Breast epithelium (tissue), 4 donors: ENCODE results near the gene SPATA33. TPM values are rescaled to one million over a fixed set of nuclear protein-coding genes. Genes with fewer than 3 reads are reported as not detected.

Experiments used
- DNase-seq, 2 donors: peaks; one replicate each; pipeline ENCODE4 v3.0.0-alpha.2; 2019; ENCODE audit warnings: low spot score in 2 of 2
- H3K27ac ChIP-seq, 2 donors: fragments of 200-600 bp; sonication (generic) in 1 of 2; one replicate each; pipeline ENCODE4 v1.5.1; 2016 to 2019; ENCODE audit warnings: mild to moderate bottlenecking in 1 of 2
- H3K27me3 ChIP-seq, 2 donors: fragments of 200-600 bp; sonication (generic) in 1 of 2; one replicate each; pipeline versions ENCODE4 v1.5.1 to v1.6.0; 2017 to 2019; ENCODE audit warnings: control low read depth in 1 of 2, mild to moderate bottlenecking in 1 of 2
- H3K36me3 ChIP-seq: fragments of 200-600 bp; one replicate; pipeline ENCODE4 v1.5.1; 2019
- H3K4me1 ChIP-seq, 2 donors: fragments of 200-600 bp; sonication (generic); one replicate each; pipeline ENCODE4 v1.5.1; 2016 to 2019; ENCODE audit warnings: control low read depth in 1 of 2
- H3K4me3 ChIP-seq, 3 donors: fragments of 200-600 bp; sonication (generic); 1 replicate in 2 of 3; 2 replicates in 1 of 3; pipeline ENCODE4 v1.5.1; 2016 to 2019; ENCODE audit warnings: mild to moderate bottlenecking in 3 of 3, moderate library complexity in 2 of 3
- H3K9me3 ChIP-seq, 2 donors: fragments of 200-600 bp; sonication (generic) in 1 of 2; one replicate each; pipeline ENCODE4 v1.5.1; 2016 to 2019; ENCODE audit warnings: control low read depth in 1 of 2
- POLR2A ChIP-seq: fragments of 450-650 bp; IDR thresholded peaks from one replicate; pipeline ENCODE4 v1.6.1; 2016; ENCODE audit warnings: antibody characterized with exemption, mild to moderate bottlenecking, moderate library complexity
- POLR2AphosphoS5 ChIP-seq, 3 donors: sonication (generic); formaldehyde crosslinking; IDR thresholded peaks; one replicate each; pipeline ENCODE4 v1.6.1; 2017; ENCODE audit warnings: antibody characterized with exemption in 3 of 3
- intact Hi-C: fragments of 100-400 bp; cut with DNase I; formaldehyde crosslinking; loops from one replicate; pipeline ENCODE4 v1.15.1; 2023; ENCODE audit warnings: low total_unique reads
- total RNA-seq, 3 donors: library from RNA; depleted of rRNA; stranded (reverse); fragments of >200 nt; gene quantifications; one replicate each; pipeline ENCODE4 v1.1.0, GENCODE V29; 2016
- TF ChIP-seq, protein P1 (sequence below), 3 donors: fragments of 450-650 bp; IDR thresholded peaks; one replicate each; pipeline ENCODE4 v1.5.1; 2016 to 2017; ENCODE audit warnings: antibody characterized with exemption in 3 of 3, mild to moderate bottlenecking in 3 of 3, moderate library complexity in 3 of 3

Gene SPATA33
- 1 to 10 TPM; 3.8 to 7.2 (median 5.9) TPM for total RNA-seq

DNA sequence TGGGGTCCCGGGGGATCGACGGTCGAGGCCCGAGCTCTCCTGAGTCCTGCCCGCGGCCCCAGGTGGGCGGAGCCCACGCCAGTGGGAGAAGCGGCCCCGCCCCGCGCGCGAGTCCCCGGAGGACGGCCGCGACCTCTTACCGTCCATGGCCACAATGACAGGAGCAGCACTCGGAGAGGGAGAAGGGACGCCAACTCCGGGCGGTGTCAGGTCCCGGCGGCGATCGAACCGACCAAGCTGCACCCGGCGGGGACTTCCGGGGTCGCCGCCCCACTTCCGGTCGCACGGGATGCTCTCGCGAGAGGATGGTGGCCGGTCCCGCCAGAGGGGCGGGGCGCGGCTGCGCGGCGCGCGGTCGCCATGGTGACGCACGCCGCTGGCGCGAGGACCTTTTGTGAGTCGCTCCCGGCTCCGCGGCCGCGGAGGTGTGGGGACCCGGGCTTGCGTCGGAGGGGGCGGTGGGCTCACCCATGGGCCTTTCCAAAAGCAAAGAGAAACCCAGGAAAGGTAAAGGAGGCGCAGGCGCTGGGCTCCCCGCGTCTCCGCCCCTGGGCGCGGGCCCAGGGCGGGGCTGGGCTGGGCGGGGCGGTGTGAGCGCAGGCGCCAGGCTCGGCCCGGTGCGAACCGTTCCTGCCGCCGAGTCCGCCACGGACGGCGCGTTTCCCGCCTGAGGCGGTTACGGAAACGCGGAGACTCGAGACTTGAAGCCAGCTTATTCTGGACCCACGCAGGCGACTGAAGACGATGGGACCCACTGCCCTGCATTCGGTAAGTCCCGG is at the start of gene SPATA33, which contains the start of gene CHMP1A:
TSS of gene SPATA33 (plus strand) at position 395 of the 779 bp plus-strand sequence. CDS start at position 471, 76 bp downstream.
TSS of gene CHMP1A (minus strand) at position 267 of the 779 bp plus-strand sequence. CDS start at position 147, 120 bp downstream.
- intact Hi-C loops: no loop called here
- Histone ChIP-seq H3K27me3 (no peaks in the 10 kb centered on the region), H3K36me3 (no peaks in the 10 kb centered on the region), H3K27ac (peak within 1 kb of the TSS; percentile 83), H3K4me1 (peaks cover 2 to 10% of the 10 kb centered on the region in 2 donors), H3K4me3 (peak within 1 kb of the TSS; percentile 95 to 100 (median 97)), H3K9me3 (no peaks in the 10 kb centered on the region)
- TF ChIP-seq POLR2A: peak; percentile 40
- TF ChIP-seq POLR2AphosphoS5 (IDR thresholded peaks at IDR 0.05): peak; percentile 88 to 90 (median 89)
- TF ChIP-seq, protein P1, sequence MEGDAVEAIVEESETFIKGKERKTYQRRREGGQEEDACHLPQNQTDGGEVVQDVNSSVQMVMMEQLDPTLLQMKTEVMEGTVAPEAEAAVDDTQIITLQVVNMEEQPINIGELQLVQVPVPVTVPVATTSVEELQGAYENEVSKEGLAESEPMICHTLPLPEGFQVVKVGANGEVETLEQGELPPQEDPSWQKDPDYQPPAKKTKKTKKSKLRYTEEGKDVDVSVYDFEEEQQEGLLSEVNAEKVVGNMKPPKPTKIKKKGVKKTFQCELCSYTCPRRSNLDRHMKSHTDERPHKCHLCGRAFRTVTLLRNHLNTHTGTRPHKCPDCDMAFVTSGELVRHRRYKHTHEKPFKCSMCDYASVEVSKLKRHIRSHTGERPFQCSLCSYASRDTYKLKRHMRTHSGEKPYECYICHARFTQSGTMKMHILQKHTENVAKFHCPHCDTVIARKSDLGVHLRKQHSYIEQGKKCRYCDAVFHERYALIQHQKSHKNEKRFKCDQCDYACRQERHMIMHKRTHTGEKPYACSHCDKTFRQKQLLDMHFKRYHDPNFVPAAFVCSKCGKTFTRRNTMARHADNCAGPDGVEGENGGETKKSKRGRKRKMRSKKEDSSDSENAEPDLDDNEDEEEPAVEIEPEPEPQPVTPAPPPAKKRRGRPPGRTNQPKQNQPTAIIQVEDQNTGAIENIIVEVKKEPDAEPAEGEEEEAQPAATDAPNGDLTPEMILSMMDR (IDR thresholded peaks at IDR 0.05): no peak
- DNase-seq: peak; percentile 84 to 90

DNA sequence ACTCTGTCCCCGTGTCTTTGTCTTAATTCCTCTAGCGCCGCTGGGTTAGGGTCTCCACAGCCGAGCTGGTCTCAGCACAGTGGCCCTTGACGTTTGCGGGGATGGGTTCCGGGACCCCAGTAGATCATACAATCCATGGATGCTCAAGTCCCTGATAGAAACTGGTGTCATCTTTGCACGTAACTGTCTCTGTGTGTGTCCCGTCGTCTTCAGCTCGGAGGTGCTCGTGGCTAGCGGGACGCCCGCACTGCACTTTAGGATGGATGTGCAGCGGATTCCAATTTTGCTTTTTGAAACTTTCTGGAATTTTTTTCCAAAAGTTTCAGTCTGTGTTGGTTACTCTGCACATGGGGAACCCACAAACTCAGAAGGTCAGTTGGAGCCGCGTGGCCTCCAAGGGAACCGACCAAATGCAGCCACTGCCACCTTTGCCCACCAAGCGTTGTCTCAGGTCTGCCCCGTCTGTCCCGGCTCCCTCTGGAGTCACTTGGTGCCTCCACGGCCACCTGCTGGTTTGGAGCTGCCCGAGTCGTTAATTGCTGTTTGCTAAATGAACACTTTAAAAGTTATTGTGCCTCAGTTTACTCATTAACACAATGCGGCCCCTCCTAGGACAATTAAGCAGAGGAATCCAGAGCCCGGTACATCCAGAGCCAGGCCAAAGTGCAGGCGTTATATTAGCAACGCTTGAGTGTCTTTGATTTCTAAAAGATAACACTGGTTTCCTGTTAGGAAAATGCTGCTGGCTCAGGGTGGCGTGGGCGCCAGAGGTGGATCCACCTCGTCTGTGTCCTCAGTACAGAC is 49.5 kb upstream of the SPATA33 start:
- DNase-seq: no peak
- TF ChIP-seq, protein P1 (IDR thresholded peaks at IDR 0.05): no peak
- TF ChIP-seq POLR2AphosphoS5 (IDR thresholded peaks at IDR 0.05) (no peak), POLR2A (no peak)
- Histone ChIP-seq H3K36me3 (no peaks in the 10 kb centered on the region), H3K27me3 (peaks cover 0 to 13% of the 10 kb centered on the region in 2 donors), H3K4me1 (no peaks in the 10 kb centered on the region), H3K27ac (no peak overlapping the region), H3K4me3 (no peak overlapping the region), H3K9me3 (no peaks in the 10 kb centered on the region)
- intact Hi-C loops: no loop called here

DNA sequence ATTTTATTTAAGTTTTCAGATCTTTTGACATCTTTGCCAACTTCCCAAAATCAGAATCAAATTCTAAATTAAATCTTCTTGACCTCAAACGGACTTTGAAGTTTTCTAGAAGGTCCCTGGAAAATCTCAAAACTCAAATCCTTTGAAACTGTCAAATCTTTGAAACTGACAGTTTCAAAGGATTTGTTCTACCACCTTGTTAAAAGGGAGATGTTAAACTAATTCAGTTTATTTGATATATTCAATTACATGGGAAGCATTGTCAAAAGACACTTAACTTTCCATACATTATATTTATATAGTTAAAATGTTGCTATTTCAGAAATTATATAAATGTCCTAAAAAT is 47.6 kb upstream of the SPATA33 start:
- H3K36me3 ChIP-seq: no peaks in the 10 kb centered on the region
- no peaks in the 10 kb centered on the region for H3K4me1 ChIP-seq
- no peak overlapping the region for H3K4me3 ChIP-seq
- peaks cover 0 to 11% of the 10 kb centered on the region in 2 donors for H3K27me3 ChIP-seq
- intact Hi-C loops: no loop called here
- DNase-seq: no peak
- TF ChIP-seq, protein P1 (IDR thresholded peaks at IDR 0.05): no peak
- H3K9me3 ChIP-seq: no peaks in the 10 kb centered on the region
- H3K27ac ChIP-seq: no peak overlapping the region

DNA sequence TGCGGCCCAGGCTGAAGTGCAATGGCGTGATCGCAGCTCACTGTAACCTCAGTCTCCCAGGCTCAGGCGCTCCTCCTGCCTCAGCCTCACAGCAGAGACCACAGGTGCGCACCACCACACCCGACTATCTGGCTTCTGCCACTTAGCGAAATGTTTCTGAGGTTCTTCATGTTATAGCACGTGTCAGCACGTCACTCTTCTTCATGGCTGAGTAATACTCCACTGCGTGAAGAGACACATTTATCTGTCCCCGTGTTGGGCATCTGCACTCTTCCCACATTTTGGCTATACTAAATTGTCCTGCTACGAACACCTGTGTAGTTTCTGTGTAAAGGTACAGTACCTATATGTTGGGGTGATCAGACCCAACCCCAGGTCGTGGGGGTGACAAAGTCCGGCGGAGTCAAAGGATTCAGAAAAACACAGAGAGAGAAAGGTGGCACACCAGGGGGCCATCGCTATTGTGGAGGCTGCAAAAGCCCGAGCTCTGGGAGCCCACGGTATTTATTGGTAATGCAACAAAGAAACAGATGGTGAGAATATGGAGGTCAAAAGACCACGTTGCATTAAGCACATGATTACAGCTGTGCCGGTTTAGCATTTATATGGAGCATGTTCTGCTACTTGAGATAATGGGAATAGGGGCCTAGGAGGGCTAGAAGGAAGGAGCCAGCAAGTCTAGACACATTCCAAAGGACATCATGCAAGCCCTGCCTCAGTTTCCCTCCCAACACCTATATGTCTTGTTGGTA is 45.0 kb upstream of the SPATA33 start:
- Histone ChIP-seq H3K27ac (no peak overlapping the region), H3K27me3 (peaks cover 0 to 7% of the 10 kb centered on the region in 2 donors), H3K4me1 (no peaks in the 10 kb centered on the region), H3K9me3 (no peaks in the 10 kb centered on the region), H3K4me3 (no peak overlapping the region), H3K36me3 (no peaks in the 10 kb centered on the region)
- intact Hi-C loops: no loop called here
- TF ChIP-seq, protein P1 (IDR thresholded peaks at IDR 0.05): no peak
- TF ChIP-seq POLR2AphosphoS5 (IDR thresholded peaks at IDR 0.05): no peak
- TF ChIP-seq POLR2A: no peak
- DNase-seq: no peak
